HEK293 (cell line): ENCODE data around the gene CTLA4.

Experiments used
- CTCF ChIA-PET: fragments of 350-600 bp; formaldehyde crosslinking; extraction: SDS; loops from one replicate; lab custom pipeline; 2021; ENCODE audit warnings: antibody characterized with exemption; lab: Yijun Ruan, JAX
- POLR2A ChIA-PET: fragments of 300-600 bp; formaldehyde crosslinking; extraction: SDS; loops from one replicate; lab custom pipeline; 2020; ENCODE audit warnings: antibody characterized with exemption, inconsistent platforms; lab: Yijun Ruan, JAX
- H3K27ac ChIP-seq: fragments of 200-500 bp; sonication (Bioruptor generic); 2 replicates; pipeline ENCODE4 v1.5.1; 2014; ENCODE audit warnings: low read depth, low read length, control low read depth, inconsistent platforms; ENCODE audit errors: extremely low read depth
- H3K36me3 ChIP-seq, 2 experiments: fragments of 200-500 bp in 1 of 2; sonication (Bioruptor generic) in 1 of 2; 1 replicate in 1 of 2; 2 replicates in 1 of 2; pipeline ENCODE4 v1.5.1; 2014 to 2017; ENCODE audit warnings: inconsistent platforms in 2 of 2, low read length in 2 of 2; ENCODE audit not compliant: control insufficient read depth in 2 of 2, insufficient read depth in 1 of 2
- H3K4me1 ChIP-seq: fragments of 200-500 bp; sonication (Bioruptor generic); 2 replicates; pipeline ENCODE4 v1.5.1; 2014; ENCODE audit warnings: mild to moderate bottlenecking, low read length, inconsistent platforms; ENCODE audit not compliant: control insufficient read depth, insufficient read depth
- H3K4me3 ChIP-seq: 2 replicates; pipeline ENCODE4 v1.5.1; 2011; ENCODE audit warnings: low read depth, mild to moderate bottlenecking, control low read depth, low read length, moderate library complexity
- H3K9me3 ChIP-seq: fragments of 200-500 bp; sonication (Bioruptor generic); 2 replicates; pipeline ENCODE4 v1.5.1; 2014; ENCODE audit warnings: low read depth, low read length, inconsistent platforms; ENCODE audit not compliant: control insufficient read depth, insufficient read depth
- BCL11B ChIP-seq: fragments of 450-650 bp; formaldehyde crosslinking; IDR thresholded peaks from 2 replicates; pipeline ENCODE4 v1.5.1; 2016; ENCODE audit warnings: low read depth, missing biosample characterization, missing genetic modification characterization
- GLIS1 ChIP-seq: fragments of 450-650 bp; formaldehyde crosslinking; IDR thresholded peaks from 2 replicates; pipeline ENCODE4 v1.5.1; 2016; ENCODE audit warnings: missing biosample characterization, missing genetic modification characterization
- SCRT2 ChIP-seq: fragments of 450-650 bp; formaldehyde crosslinking; IDR thresholded peaks from 2 replicates; pipeline ENCODE4 v1.5.1; 2016; ENCODE audit warnings: missing biosample characterization, missing genetic modification characterization
- SETDB1 ChIP-seq: IDR thresholded peaks from one replicate; pipeline ENCODE4 v1.6.1; 2017; ENCODE audit warnings: mild to moderate bottlenecking, low read length, moderate library complexity, mixed read lengths; ENCODE audit not compliant: insufficient read length
- ZBTB44 ChIP-seq: fragments of 450-650 bp; IDR thresholded peaks from 2 replicates; pipeline ENCODE4 v1.5.1; 2018; ENCODE audit warnings: missing biosample characterization, mild to moderate bottlenecking, missing genetic modification characterization
- ZIC2 ChIP-seq: fragments of 450-650 bp; formaldehyde crosslinking; IDR thresholded peaks from 2 replicates; pipeline ENCODE4 v1.5.1; 2016; ENCODE audit warnings: missing biosample characterization, missing genetic modification characterization
- ZNF169 ChIP-seq: fragments of 450-650 bp; formaldehyde crosslinking; IDR thresholded peaks from 2 replicates; pipeline ENCODE4 v1.5.1; 2016; ENCODE audit warnings: missing biosample characterization, missing genetic modification characterization
- ZNF26 ChIP-seq: fragments of 450-650 bp; formaldehyde crosslinking; IDR thresholded peaks from 2 replicates; pipeline ENCODE4 v1.5.1; 2016; ENCODE audit warnings: missing biosample characterization, missing genetic modification characterization
- ZNF266 ChIP-seq: fragments of 450-650 bp; formaldehyde crosslinking; IDR thresholded peaks from 2 replicates; pipeline ENCODE4 v1.5.1; 2016; ENCODE audit warnings: missing biosample characterization, missing genetic modification characterization, low read depth
- ZNF335 ChIP-seq: fragments of 450-650 bp; formaldehyde crosslinking; conservative IDR thresholded peaks from 2 replicates; pipeline ENCODE4 v1.5.1; 2016; ENCODE audit warnings: missing biosample characterization, missing genetic modification characterization
- ZNF433 ChIP-seq: fragments of 450-650 bp; formaldehyde crosslinking; IDR thresholded peaks from 2 replicates; pipeline ENCODE4 v1.5.1; 2016; ENCODE audit warnings: missing biosample characterization, missing genetic modification characterization, low read depth
- ZNF555 ChIP-seq: fragments of 450-650 bp; formaldehyde crosslinking; conservative IDR thresholded peaks from 2 replicates; pipeline ENCODE4 v1.5.1; 2017; ENCODE audit warnings: missing biosample characterization, mild to moderate bottlenecking, missing genetic modification characterization, inconsistent platforms
- ZNF558 ChIP-seq: fragments of 450-650 bp; formaldehyde crosslinking; IDR thresholded peaks from 2 replicates; pipeline ENCODE4 v1.5.1; 2016; ENCODE audit warnings: missing biosample characterization, missing genetic modification characterization
- ZNF624 ChIP-seq: fragments of 450-650 bp; formaldehyde crosslinking; IDR thresholded peaks from 2 replicates; pipeline ENCODE4 v1.5.1; 2017; ENCODE audit warnings: missing biosample characterization, missing genetic modification characterization
- ZNF654 ChIP-seq: fragments of 450-650 bp; formaldehyde crosslinking; IDR thresholded peaks from 2 replicates; pipeline ENCODE4 v1.5.1; 2016; ENCODE audit warnings: low read depth, missing biosample characterization, missing genetic modification characterization
- TF ChIP-seq, protein P1 (sequence below): fragments of 450-650 bp; formaldehyde crosslinking; IDR thresholded peaks from 2 replicates; pipeline ENCODE4 v1.5.1; 2017; ENCODE audit warnings: missing biosample characterization, mild to moderate bottlenecking, missing genetic modification characterization, moderate library complexity
- TF ChIP-seq, protein P2 (sequence below): sonication (generic); formaldehyde crosslinking; IDR thresholded peaks from 2 replicates; pipeline ENCODE4 v1.8.1; 2022; ENCODE audit warnings: mild to moderate bottlenecking, moderate library complexity, missing genetic modification reagents
- TF ChIP-seq, protein P3 (sequence below): IDR thresholded peaks from 2 replicates; pipeline ENCODE4 v1.6.1; 2011; ENCODE audit warnings: mild to moderate bottlenecking, low read depth, low read length, borderline replicate concordance
- TF ChIP-seq, protein P4 (sequence below): fragments of 450-650 bp; formaldehyde crosslinking; IDR thresholded peaks from 2 replicates; pipeline ENCODE4 v1.5.1; 2016; ENCODE audit warnings: missing biosample characterization, missing genetic modification characterization
- TF ChIP-seq, protein P5 (sequence below): fragments of 450-650 bp; formaldehyde crosslinking; IDR thresholded peaks from 2 replicates; pipeline ENCODE4 v1.5.0; 2017; ENCODE audit warnings: missing biosample characterization, missing genetic modification characterization, borderline replicate concordance
- TF ChIP-seq, protein P6 (sequence below): fragments of 450-650 bp; formaldehyde crosslinking; IDR thresholded peaks from 2 replicates; pipeline ENCODE4 v1.5.1; 2017; ENCODE audit warnings: missing biosample characterization, missing genetic modification characterization

Gene CTLA4

DNA sequence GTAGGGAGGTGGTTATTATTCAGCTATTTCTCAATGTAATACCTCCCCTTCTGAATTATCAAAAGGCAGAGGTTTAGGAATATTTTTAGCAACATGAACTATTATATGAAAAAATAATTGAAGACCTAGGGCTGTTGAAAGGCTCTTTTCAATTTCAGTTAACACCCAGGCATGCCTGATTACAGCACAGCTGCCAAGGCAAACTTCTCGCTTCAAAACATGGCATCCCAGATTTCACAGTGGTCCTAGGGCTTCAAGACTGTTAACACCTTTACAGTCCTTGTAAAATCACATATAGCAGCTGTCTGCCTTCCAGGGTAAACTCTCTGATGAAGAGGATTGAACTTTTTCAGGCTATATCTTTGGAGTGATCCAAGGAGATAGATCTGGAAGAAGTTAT is 23.2 kb downstream of the CTLA4 start (continued):
- TF ChIP-seq ZNF654 (no peak), ZBTB44 (tag by site-specific recombination) (no peak), ZNF335 (tag by site-specific recombination) (no peak), ZNF169 (tag by site-specific recombination) (no peak)
- TF ChIP-seq, protein P1, sequence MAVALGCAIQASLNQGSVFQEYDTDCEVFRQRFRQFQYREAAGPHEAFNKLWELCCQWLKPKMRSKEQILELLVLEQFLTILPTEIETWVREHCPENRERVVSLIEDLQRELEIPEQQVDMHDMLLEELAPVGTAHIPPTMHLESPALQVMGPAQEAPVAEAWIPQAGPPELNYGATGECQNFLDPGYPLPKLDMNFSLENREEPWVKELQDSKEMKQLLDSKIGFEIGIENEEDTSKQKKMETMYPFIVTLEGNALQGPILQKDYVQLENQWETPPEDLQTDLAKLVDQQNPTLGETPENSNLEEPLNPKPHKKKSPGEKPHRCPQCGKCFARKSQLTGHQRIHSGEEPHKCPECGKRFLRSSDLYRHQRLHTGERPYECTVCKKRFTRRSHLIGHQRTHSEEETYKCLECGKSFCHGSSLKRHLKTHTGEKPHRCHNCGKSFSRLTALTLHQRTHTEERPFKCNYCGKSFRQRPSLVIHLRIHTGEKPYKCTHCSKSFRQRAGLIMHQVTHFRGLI = no peak
- TF ChIP-seq, all 188 proteins: peak for 0

GRCh38 chr2:203891474-203891873 is 23.9 kb downstream of the CTLA4 start:
- no peak overlapping the region for H3K27ac ChIP-seq
- H3K4me1 ChIP-seq = no peaks in the 10 kb centered on the region
- no peaks in the 10 kb centered on the region for H3K9me3 ChIP-seq
- no peak overlapping the region for H3K4me3 ChIP-seq
- POLR2A ChIA-PET = no interaction called here
- TF ChIP-seq, protein P2, sequence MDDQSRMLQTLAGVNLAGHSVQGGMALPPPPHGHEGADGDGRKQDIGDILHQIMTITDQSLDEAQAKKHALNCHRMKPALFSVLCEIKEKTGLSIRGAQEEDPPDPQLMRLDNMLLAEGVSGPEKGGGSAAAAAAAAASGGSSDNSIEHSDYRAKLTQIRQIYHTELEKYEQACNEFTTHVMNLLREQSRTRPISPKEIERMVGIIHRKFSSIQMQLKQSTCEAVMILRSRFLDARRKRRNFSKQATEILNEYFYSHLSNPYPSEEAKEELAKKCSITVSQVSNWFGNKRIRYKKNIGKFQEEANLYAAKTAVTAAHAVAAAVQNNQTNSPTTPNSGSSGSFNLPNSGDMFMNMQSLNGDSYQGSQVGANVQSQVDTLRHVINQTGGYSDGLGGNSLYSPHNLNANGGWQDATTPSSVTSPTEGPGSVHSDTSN = no peak
- TF ChIP-seq ZNF555 (tag by site-specific recombination) (no peak), ZNF26 (tag by site-specific recombination) (no peak), SETDB1 (no peak), BCL11B (tag by site-specific recombination) (no peak), ZNF558 (no peak), ZNF433 (tag by site-specific recombination) (no peak), ZNF624 (tag by site-specific recombination) (no peak), GLIS1 (tag by site-specific recombination) (no peak), ZNF654 (no peak), ZIC2 (tag by site-specific recombination) (no peak), ZNF266 (tag by site-specific recombination) (no peak), SCRT2 (tag by site-specific recombination) (no peak)
- TF ChIP-seq, protein P3, sequence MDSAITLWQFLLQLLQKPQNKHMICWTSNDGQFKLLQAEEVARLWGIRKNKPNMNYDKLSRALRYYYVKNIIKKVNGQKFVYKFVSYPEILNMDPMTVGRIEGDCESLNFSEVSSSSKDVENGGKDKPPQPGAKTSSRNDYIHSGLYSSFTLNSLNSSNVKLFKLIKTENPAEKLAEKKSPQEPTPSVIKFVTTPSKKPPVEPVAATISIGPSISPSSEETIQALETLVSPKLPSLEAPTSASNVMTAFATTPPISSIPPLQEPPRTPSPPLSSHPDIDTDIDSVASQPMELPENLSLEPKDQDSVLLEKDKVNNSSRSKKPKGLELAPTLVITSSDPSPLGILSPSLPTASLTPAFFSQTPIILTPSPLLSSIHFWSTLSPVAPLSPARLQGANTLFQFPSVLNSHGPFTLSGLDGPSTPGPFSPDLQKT = no peak
- TF ChIP-seq, protein P4, sequence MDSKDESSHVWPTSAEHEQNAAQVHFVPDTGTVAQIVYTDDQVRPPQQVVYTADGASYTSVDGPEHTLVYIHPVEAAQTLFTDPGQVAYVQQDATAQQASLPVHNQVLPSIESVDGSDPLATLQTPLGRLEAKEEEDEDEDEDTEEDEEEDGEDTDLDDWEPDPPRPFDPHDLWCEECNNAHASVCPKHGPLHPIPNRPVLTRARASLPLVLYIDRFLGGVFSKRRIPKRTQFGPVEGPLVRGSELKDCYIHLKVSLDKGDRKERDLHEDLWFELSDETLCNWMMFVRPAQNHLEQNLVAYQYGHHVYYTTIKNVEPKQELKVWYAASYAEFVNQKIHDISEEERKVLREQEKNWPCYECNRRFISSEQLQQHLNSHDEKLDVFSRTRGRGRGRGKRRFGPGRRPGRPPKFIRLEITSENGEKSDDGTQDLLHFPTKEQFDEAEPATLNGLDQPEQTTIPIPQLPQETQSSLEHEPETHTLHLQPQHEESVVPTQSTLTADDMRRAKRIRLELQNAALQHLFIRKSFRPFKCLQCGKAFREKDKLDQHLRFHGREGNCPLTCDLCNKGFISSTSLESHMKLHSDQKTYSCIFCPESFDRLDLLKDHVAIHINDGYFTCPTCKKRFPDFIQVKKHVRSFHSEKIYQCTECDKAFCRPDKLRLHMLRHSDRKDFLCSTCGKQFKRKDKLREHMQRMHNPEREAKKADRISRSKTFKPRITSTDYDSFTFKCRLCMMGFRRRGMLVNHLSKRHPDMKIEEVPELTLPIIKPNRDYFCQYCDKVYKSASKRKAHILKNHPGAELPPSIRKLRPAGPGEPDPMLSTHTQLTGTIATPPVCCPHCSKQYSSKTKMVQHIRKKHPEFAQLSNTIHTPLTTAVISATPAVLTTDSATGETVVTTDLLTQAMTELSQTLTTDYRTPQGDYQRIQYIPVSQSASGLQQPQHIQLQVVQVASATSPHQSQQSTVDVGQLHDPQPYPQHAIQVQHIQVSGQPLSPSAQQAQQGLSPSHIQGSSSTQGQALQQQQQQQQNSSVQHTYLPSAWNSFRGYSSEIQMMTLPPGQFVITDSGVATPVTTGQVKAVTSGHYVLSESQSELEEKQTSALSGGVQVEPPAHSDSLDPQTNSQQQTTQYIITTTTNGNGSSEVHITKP = no peak
- TF ChIP-seq, protein P5, sequence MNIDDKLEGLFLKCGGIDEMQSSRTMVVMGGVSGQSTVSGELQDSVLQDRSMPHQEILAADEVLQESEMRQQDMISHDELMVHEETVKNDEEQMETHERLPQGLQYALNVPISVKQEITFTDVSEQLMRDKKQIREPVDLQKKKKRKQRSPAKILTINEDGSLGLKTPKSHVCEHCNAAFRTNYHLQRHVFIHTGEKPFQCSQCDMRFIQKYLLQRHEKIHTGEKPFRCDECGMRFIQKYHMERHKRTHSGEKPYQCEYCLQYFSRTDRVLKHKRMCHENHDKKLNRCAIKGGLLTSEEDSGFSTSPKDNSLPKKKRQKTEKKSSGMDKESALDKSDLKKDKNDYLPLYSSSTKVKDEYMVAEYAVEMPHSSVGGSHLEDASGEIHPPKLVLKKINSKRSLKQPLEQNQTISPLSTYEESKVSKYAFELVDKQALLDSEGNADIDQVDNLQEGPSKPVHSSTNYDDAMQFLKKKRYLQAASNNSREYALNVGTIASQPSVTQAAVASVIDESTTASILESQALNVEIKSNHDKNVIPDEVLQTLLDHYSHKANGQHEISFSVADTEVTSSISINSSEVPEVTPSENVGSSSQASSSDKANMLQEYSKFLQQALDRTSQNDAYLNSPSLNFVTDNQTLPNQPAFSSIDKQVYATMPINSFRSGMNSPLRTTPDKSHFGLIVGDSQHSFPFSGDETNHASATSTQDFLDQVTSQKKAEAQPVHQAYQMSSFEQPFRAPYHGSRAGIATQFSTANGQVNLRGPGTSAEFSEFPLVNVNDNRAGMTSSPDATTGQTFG = no peak
- TF ChIP-seq, protein P6, sequence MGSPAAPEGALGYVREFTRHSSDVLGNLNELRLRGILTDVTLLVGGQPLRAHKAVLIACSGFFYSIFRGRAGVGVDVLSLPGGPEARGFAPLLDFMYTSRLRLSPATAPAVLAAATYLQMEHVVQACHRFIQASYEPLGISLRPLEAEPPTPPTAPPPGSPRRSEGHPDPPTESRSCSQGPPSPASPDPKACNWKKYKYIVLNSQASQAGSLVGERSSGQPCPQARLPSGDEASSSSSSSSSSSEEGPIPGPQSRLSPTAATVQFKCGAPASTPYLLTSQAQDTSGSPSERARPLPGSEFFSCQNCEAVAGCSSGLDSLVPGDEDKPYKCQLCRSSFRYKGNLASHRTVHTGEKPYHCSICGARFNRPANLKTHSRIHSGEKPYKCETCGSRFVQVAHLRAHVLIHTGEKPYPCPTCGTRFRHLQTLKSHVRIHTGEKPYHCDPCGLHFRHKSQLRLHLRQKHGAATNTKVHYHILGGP (tag by site-specific recombination) = no peak
- CTCF ChIA-PET = interaction anchor here (0.7 kb wide), 1 partner anchor 10 kb away, joined by 3 read pairs; no protein-coding TSS in a partner anchor
- H3K36me3 ChIP-seq = no peaks in the 10 kb centered on the region
